Psoas muscle (tissue), 8 donors: ENCODE results near the gene PDGFD. TPM values are rescaled to one million over a fixed set of nuclear protein-coding genes. Genes with fewer than 3 reads are reported as not detected.

ENCODE experiments used
- ATAC-seq, 4 donors: fragments of 200-7000 bp; cut with Tn5 transposase; one replicate each; pipeline ENCODE4 v1.9.1; 2020; ENCODE audit warnings: moderate library complexity in 3 of 4, mild to moderate bottlenecking in 2 of 4
- DNase-seq, 2 donors: peaks; one replicate each; pipeline ENCODE4 v3.0.0-alpha.2; 2020
- H3K27ac ChIP-seq: fragments of 200-600 bp; one replicate; pipeline ENCODE4 v1.8.0; 2022
- H3K27me3 ChIP-seq, 3 donors: fragments of 200-600 bp in 1 of 3; one replicate each; pipeline versions ENCODE4 v1.6.1 to v1.8.0; 2013 to 2022; ENCODE audit warnings: low read length in 2 of 3, mild to moderate bottlenecking in 2 of 3, moderate library complexity in 1 of 3; ENCODE audit not compliant: insufficient read depth in 3 of 3
- H3K36me3 ChIP-seq, 2 donors: fragments of 200-600 bp in 1 of 2; one replicate each; pipeline versions ENCODE4 v1.6.1 to v1.8.0; 2013 to 2022; ENCODE audit warnings: low read depth in 1 of 2, mild to moderate bottlenecking in 1 of 2, moderate library complexity in 1 of 2; ENCODE audit not compliant: insufficient read depth in 1 of 2
- H3K4me1 ChIP-seq: fragments of 200-600 bp; one replicate; pipeline ENCODE4 v1.8.0; 2022
- H3K4me3 ChIP-seq: fragments of 200-600 bp; one replicate; pipeline ENCODE4 v1.8.0; 2022; ENCODE audit warnings: mild to moderate bottlenecking
- H3K9me3 ChIP-seq: fragments of 200-600 bp; one replicate; pipeline ENCODE4 v1.8.0; 2022
- CTCF ChIP-seq: fragments of 200-600 bp; IDR thresholded peaks from one replicate; pipeline ENCODE4 v1.8.0; 2022; ENCODE audit warnings: antibody characterized with exemption
- WGBS, 3 donors: extraction: QIAGEN DNeasy Blood & Tissue Kit; methylation state at CpG; one replicate each; pipeline versions ENCODE4 v1.1.6 to v1.1.7; 2013; 5-methylcytosine and 5-hydroxymethylcytosine counted together
- intact Hi-C, 2 donors: fragments of 100-400 bp; cut with DNase I; formaldehyde crosslinking; loops; one replicate each; pipeline versions ENCODE4 v1.11.0 to v1.14.2; 2022
- polyA plus RNA-seq, 3 donors: library from polyadenylated mRNA; stranded (reverse); fragments of 200-250 nt; gene quantifications; one replicate each; pipeline ENCODE4 v1.2.3, GENCODE V29; 2013
- total RNA-seq, 4 donors: library from RNA; stranded (reverse); fragmentation: NEBNext Ultra II Directional in 2 of 4; extraction: Animal tissue kit (Norgen Biotek cat#: 25700) in 2 of 4; gene quantifications; one replicate each; pipeline versions ENCODE4 v1.2.1 to v1.2.4, GENCODE V29; 2021 to 2023
- donor health status: healthy with polysubstance abuse.
- donor health status: DM: no; HTN: no; CAD: no; lungs with moderate emphysema.
- donor health status: Bipolar disorder and iron deficiency.
- donor health status: healthy.
- donor health status: DM: yes; HTN: yes; CAD: no.
- donor health status: DM: no; HTN: no; CAD: no.
- donor health status: DM: no; HTN: no; CAD: no.
- donor health status: DM: yes; HTN: yes; CAD: no.

PDGFD gene
- total and polyA plus RNA-seq, 7 donors: 0.53 to 5.6 (median 1.2) TPM

- 53 to 69% (median 60%) methylated on average over 3 of the region's 3 CpGs for WGBS, 3 donors
- H3K27me3 ChIP-seq: no peaks in the 10 kb centered on the region
- no peak overlapping the region for H3K4me3 ChIP-seq
- ATAC-seq (no peak), DNase-seq (no peak)
- H3K9me3 ChIP-seq: no peaks in the 10 kb centered on the region
- no peaks in the 10 kb centered on the region for H3K36me3 ChIP-seq
- no peak overlapping the region for H3K27ac ChIP-seq
- H3K4me1 ChIP-seq: no peaks in the 10 kb centered on the region
- intact Hi-C loops: no loop called here
- TF ChIP-seq CTCF: no peak
These were observed 234.6 kb downstream of the PDGFD start for GRCh38 chr11:103929170-103929903.

GRCh38 chr11:103928802-103929161 lies 235.2 kb downstream of the PDGFD start:
- DNase-seq (no peak), ATAC-seq (no peak)
- no peaks in the 10 kb centered on the region for H3K9me3 ChIP-seq
- no peaks in the 10 kb centered on the region for H3K27me3 ChIP-seq
- no peaks in the 10 kb centered on the region for H3K4me1 ChIP-seq
- WGBS, 3 donors: 87% methylated on average over 5 of the region's 5 CpGs
- intact Hi-C loops: no loop called here
- H3K27ac ChIP-seq: no peak overlapping the region
- no peak for TF ChIP-seq CTCF
- H3K4me3 ChIP-seq: no peak overlapping the region
- H3K36me3 ChIP-seq: no peaks in the 10 kb centered on the region

- no peak for TF ChIP-seq CTCF
- no peaks in the 10 kb centered on the region for H3K9me3 ChIP-seq
- DNase-seq (no peak), ATAC-seq (no peak)
- no peaks in the 10 kb centered on the region for H3K27me3 ChIP-seq
- intact Hi-C loops: no loop called here
- no peak overlapping the region for H3K27ac ChIP-seq
- no peaks in the 10 kb centered on the region for H3K36me3 ChIP-seq
- 85 to 89% (median 88%) methylated on average over 5 of the region's 5 CpGs for WGBS, 3 donors
- H3K4me1 ChIP-seq: no peaks in the 10 kb centered on the region
- H3K4me3 ChIP-seq: no peak overlapping the region
These were observed 235.7 kb downstream of the PDGFD start for GRCh38 chr11:103928040-103928801.

GRCh38 chr11:103927535-103927934 lies 236.4 kb downstream of the PDGFD start:
- no peaks in the 10 kb centered on the region for H3K9me3 ChIP-seq
- WGBS, 3 donors: 55 to 75% (median 58%) methylated on average over 2 of the region's 2 CpGs
- no peak for DNase-seq
- H3K27ac ChIP-seq: no peak overlapping the region
- intact Hi-C loops: no loop called here
- no peak for TF ChIP-seq CTCF
- H3K4me1 ChIP-seq: no peaks in the 10 kb centered on the region
- H3K36me3 ChIP-seq: no peaks in the 10 kb centered on the region
- no peaks in the 10 kb centered on the region for H3K27me3 ChIP-seq
- H3K4me3 ChIP-seq: no peak overlapping the region
- ATAC-seq: no peak
